GM10847 (cell line): ENCODE data around the gene HOXB5.

Source experiments
- POLR2A ChIP-seq: IDR thresholded peaks from 2 replicates; pipeline ENCODE4 v1.6.1; 2011; ENCODE audit not compliant: insufficient read length; ENCODE audit errors: extremely low read depth

Gene HOXB5

GRCh38 chr17:48603959-48604769 lies 10.6 kb upstream of the HOXB5 start:
- no peak for TF ChIP-seq POLR2A

- no peak for TF ChIP-seq POLR2A
Measured at GRCh38 chr17:48601539-48602425, 8.2 kb upstream of the HOXB5 start.

- no peak for TF ChIP-seq POLR2A
Measured at GRCh38 chr17:48601207-48601538, 7.6 kb upstream of the HOXB5 start.

GRCh38 chr17:48600244-48601098 lies 6.9 kb upstream of the HOXB5 start:
- no peak for TF ChIP-seq POLR2A

- no peak for TF ChIP-seq POLR2A
Measured at GRCh38 chr17:48599354-48599753, 5.8 kb upstream of the HOXB5 start.

GRCh38 chr17:48598736-48599135 lies 5.2 kb upstream of the HOXB5 start:
- TF ChIP-seq POLR2A, result no peak

- TF ChIP-seq POLR2A, result no peak
Measured at GRCh38 chr17:48597778-48598631, 4.4 kb upstream of the HOXB5 start.

GRCh38 chr17:48597528-48597777 lies 3.9 kb upstream of the HOXB5 start:
- TF ChIP-seq POLR2A, result no peak

- TF ChIP-seq POLR2A, result no peak
Measured at GRCh38 chr17:48596735-48597527, 3.4 kb upstream of the HOXB5 start.

GRCh38 chr17:48596000-48596734 lies 2.6 kb upstream of the HOXB5 start:
- no peak for TF ChIP-seq POLR2A

- TF ChIP-seq POLR2A, result no peak
Measured at GRCh38 chr17:48595278-48595999, 1.9 kb upstream of the HOXB5 start.

GRCh38 chr17:48594538-48595277 lies 1.1 kb upstream of the HOXB5 start:
- TF ChIP-seq POLR2A, result no peak
